Right atrium auricular region (tissue), 2 donors: Measurements from ENCODE around the gene RAPGEF4. TPM values are rescaled to one million over a fixed set of nuclear protein-coding genes. Genes with fewer than 3 reads are reported as not detected.
A peak's percentile ranks its signal among the peaks of the same experiment; 100 is the strongest.

Experiments
- DNase-seq: peaks from one replicate; pipeline ENCODE4 v3.0.0-alpha.2; 2019; ENCODE audit warnings: low spot score
- H3K27ac ChIP-seq, 2 donors: fragments of 200-600 bp; sonication (generic); 1 replicate in 1 of 2; 2 replicates in 1 of 2; pipeline ENCODE4 v1.5.1; 2016 to 2019
- H3K27me3 ChIP-seq, 2 donors: fragments of 200-600 bp; sonication (generic); one replicate each; pipeline versions ENCODE4 v1.5.1 to v1.6.0; 2017 to 2019
- H3K36me3 ChIP-seq: fragments of 200-600 bp; sonication (generic); one replicate; pipeline ENCODE4 v1.5.1; 2016
- H3K4me1 ChIP-seq, 2 donors: fragments of 200-600 bp; sonication (generic); one replicate each; pipeline versions ENCODE4 v1.5.1 to v1.6.0; 2017 to 2019
- H3K4me3 ChIP-seq, 2 donors: fragments of 200-600 bp; sonication (generic); 1 replicate in 1 of 2; 2 replicates in 1 of 2; pipeline ENCODE4 v1.5.1; 2017 to 2019; ENCODE audit warnings: mild to moderate bottlenecking in 1 of 2, moderate library complexity in 1 of 2
- H3K9me3 ChIP-seq, 2 donors: fragments of 200-600 bp; sonication (generic); one replicate each; pipeline ENCODE4 v1.5.1; 2019
- total RNA-seq, 2 donors: library from RNA; depleted of rRNA; stranded (reverse); fragments of >200 nt; gene quantifications; one replicate each; pipeline ENCODE4 v1.1.0, GENCODE V29; 2016
- TF ChIP-seq, protein P1 (sequence below), 2 donors: fragments of 200-600 bp; sonication (generic); IDR thresholded peaks; one replicate each; pipeline ENCODE4 v1.5.1; 2019; ENCODE audit warnings: antibody characterized with exemption in 2 of 2

The RAPGEF4 gene
- total RNA-seq, 2 donors from 2014 or later = 6.2 to 14.1 TPM

DNA sequence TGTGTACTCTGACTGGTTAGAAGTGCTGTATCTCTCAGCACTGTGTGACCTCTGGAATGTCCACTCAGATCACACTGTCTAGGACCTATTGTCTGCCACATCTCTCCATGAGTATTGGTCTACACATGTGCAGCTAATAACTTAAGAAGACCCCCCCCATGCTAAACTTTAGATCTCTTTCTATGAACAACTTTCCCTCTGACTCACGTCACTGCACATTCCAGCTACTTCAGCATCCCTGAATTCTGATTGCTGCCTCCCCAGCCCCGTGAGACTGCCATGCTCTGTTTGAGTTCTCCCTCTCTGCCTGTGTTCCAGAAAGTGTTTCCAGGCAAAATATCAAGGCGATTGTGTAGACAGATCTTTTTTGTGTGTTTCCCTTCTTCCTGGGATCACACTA lies 41.8 kb downstream of the RAPGEF4 start:
- Histone ChIP-seq H3K27me3 (no peaks in the 10 kb centered on the region), H3K27ac (no peak overlapping the region), H3K4me3 (no peak overlapping the region), H3K9me3 (no peaks in the 10 kb centered on the region), H3K36me3 (no peaks in the 10 kb centered on the region), H3K4me1 (no peaks in the 10 kb centered on the region)
- no peak for DNase-seq
- TF ChIP-seq, protein P1, sequence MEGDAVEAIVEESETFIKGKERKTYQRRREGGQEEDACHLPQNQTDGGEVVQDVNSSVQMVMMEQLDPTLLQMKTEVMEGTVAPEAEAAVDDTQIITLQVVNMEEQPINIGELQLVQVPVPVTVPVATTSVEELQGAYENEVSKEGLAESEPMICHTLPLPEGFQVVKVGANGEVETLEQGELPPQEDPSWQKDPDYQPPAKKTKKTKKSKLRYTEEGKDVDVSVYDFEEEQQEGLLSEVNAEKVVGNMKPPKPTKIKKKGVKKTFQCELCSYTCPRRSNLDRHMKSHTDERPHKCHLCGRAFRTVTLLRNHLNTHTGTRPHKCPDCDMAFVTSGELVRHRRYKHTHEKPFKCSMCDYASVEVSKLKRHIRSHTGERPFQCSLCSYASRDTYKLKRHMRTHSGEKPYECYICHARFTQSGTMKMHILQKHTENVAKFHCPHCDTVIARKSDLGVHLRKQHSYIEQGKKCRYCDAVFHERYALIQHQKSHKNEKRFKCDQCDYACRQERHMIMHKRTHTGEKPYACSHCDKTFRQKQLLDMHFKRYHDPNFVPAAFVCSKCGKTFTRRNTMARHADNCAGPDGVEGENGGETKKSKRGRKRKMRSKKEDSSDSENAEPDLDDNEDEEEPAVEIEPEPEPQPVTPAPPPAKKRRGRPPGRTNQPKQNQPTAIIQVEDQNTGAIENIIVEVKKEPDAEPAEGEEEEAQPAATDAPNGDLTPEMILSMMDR (IDR thresholded peaks at IDR 0.05) = no peak

DNA sequence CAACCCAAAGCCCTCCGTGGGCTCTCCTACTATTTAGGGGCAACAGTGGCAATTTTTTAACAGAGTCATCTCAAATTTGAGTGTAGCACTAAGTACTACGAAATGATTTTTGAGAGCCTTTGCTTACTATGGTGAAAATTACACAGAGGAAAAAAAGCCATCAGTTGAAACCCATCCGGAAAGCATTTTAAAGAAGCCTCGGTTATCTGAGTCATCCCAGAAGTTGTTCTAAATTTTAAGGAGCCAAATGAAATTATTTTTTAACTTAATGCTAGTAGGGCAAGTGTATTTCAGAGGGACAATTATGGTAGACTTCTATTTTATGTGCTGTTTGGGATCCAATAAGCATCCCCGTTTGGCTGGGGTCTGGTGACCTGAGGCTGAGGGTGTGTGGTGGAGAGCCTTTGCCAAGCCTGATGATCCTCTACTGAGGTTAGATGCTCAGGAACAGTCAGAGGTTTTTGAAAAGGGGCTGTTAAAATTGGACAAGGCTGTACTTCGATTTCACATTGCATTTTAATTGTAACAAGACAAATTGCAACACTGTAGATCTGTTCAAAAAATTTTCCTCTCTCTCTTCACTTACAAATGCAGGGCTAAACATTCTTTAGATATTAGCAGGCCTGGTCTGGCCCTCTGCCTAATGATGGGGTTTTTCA lies 47.0 kb downstream of the RAPGEF4 start:
- Histone ChIP-seq H3K9me3 (no peaks in the 10 kb centered on the region), H3K4me3 (no peak overlapping the region), H3K27ac (peak overlapping the region in 1 of 2 donors; percentile 13), H3K4me1 (peaks cover 0 to 9% of the 10 kb centered on the region in 2 donors), H3K36me3 (no peaks in the 10 kb centered on the region), H3K27me3 (no peaks in the 10 kb centered on the region)
- TF ChIP-seq, protein P1 (IDR thresholded peaks at IDR 0.05) = no peak
- no peak for DNase-seq

DNA sequence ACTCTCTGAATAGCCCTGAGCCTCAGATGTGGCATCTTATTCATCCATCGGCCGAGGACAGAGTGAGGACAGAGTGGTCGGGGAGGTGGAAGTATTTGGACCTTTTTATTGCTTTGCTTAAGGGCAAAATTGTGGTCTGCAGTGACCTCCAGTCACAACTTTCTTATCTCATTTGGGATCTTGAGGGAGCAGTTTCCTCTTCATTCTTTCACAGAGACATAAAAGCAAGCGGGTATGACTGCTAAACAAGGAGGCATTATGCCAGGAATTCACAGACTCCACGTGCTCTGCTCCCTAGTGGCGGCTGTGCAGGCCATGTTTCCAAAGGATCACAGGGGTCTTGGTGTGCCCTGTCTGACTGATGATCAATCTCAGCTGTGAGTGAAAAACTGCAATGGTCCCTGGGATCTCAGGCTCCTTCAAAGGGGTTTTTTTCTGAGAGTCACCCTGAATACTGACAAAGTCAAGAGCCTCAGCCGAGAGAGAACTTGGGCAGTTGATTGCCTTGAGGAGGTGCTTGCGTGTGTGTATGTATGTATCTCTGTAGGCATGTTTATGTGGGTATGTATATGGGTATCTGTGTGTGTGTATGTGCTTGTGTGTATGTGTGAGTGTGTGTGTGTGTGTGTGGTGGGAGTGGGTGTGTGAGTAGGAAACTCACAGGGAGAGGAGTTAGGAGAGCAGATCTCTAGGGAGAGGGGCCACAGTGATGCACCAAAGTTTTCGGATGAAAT lies 47.7 kb downstream of the RAPGEF4 start:
- no peak for DNase-seq
- Histone ChIP-seq H3K4me3 (no peak overlapping the region), H3K9me3 (no peaks in the 10 kb centered on the region), H3K36me3 (no peaks in the 10 kb centered on the region), H3K4me1 (peaks cover 0 to 9% of the 10 kb centered on the region in 2 donors), H3K27me3 (no peaks in the 10 kb centered on the region), H3K27ac (peak overlapping the region in 1 of 2 donors; percentile 13)
- TF ChIP-seq, protein P1 (IDR thresholded peaks at IDR 0.05) = no peak

DNA sequence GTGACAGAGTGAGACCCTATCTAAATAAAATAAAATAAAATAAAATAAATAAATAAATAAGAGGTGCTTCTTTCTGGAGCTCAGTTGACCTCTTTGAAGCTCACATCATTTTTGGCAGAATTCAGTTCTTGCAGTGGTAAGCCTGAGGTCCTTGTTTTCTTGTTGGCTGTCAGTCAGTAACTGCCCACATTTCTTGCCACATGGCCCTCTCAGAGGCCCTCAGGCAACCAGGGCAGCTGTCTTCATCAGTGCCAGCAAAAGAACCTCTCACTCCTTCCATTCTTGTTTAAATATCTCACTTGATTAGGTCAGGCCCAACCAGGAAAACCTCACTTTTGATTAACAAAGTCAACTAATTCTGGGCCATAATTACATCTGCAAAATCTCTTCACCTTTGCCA lies 53.2 kb downstream of the RAPGEF4 start:
- Histone ChIP-seq H3K36me3 (no peaks in the 10 kb centered on the region), H3K9me3 (no peaks in the 10 kb centered on the region), H3K27ac (no peak overlapping the region), H3K4me1 (no peaks in the 10 kb centered on the region), H3K4me3 (no peak overlapping the region), H3K27me3 (no peaks in the 10 kb centered on the region)
- TF ChIP-seq, protein P1 (IDR thresholded peaks at IDR 0.05) = no peak
- DNase-seq = no peak

DNA sequence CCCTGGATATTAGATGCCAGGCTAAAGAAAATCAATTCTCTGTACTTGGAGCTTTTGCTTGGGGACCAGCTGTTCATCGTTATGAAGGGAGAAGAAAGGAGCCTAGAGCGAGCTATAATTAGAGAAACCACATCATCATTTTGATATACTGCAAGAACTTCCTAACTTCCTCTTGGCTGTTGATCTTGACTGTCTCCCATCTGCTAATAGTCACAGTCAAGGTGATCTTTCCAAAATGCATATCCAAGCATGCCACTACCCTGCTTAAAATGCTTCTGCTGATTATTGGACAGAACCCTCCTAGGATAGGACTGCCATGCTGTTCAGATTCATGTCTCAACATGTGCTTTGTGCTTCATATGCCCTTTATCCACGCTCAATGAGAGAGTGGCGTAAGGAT lies 54.8 kb downstream of the RAPGEF4 start:
- TF ChIP-seq, protein P1 (IDR thresholded peaks at IDR 0.05) = no peak
- H3K36me3 ChIP-seq = no peaks in the 10 kb centered on the region
- no peaks in the 10 kb centered on the region for H3K4me1 ChIP-seq
- H3K9me3 ChIP-seq = no peaks in the 10 kb centered on the region
- no peaks in the 10 kb centered on the region for H3K27me3 ChIP-seq
- no peak overlapping the region for H3K27ac ChIP-seq
- H3K4me3 ChIP-seq = no peak overlapping the region
- DNase-seq = no peak
